HG03159 (cell line): ENCODE data around the gene AXIN1.
"Not testable (repeated sequence)": the region's sequence is repeated elsewhere in the genome, so short reads cannot be mapped to it uniquely, and the experiment has no call there.

Source experiments
- ATAC-seq: cut with Tn5 transposase; IDR thresholded peaks from one replicate; pipeline ENCODE4 v1.9.1; 2021; ENCODE audit warnings: mild to moderate bottlenecking, moderate library complexity; ENCODE audit not compliant: unreplicated experiment

AXIN1 gene

GRCh38 chr16:354971-355461 is 2.5 kb upstream of the AXIN1 start:
- ATAC-seq, result no peak

- no peak for ATAC-seq
Measured at GRCh38 chr16:354291-354881, 1.9 kb upstream of the AXIN1 start.

GRCh38 chr16:353404-354290 is 1.1 kb upstream of the AXIN1 start:
- no peak for ATAC-seq

- ATAC-seq, result peak; percentile 34
Measured at GRCh38 chr16:351804-352520, 561 bp downstream of the AXIN1 start.

GRCh38 chr16:350203-350602 is 2.3 kb downstream of the AXIN1 start:
- ATAC-seq, result no peak

GRCh38 chr16:349211-349610 is 3.3 kb downstream of the AXIN1 start:
- no peak for ATAC-seq

- ATAC-seq, result not testable (repeated sequence)
Measured at GRCh38 chr16:348495-348894, 4.0 kb downstream of the AXIN1 start.

GRCh38 chr16:347203-347602 is 5.3 kb downstream of the AXIN1 start:
- ATAC-seq, result no peak

GRCh38 chr16:346587-346986 is 5.9 kb downstream of the AXIN1 start:
- no peak for ATAC-seq

- no peak for ATAC-seq
Measured at GRCh38 chr16:345772-346171, 6.8 kb downstream of the AXIN1 start.

GRCh38 chr16:342455-343213 is 9.9 kb downstream of the AXIN1 start:
- no peak for ATAC-seq

GRCh38 chr16:341974-342336 is 10.6 kb downstream of the AXIN1 start:
- ATAC-seq, result not testable (repeated sequence)

- not testable (repeated sequence) for ATAC-seq
Measured at GRCh38 chr16:341095-341973, 11.2 kb downstream of the AXIN1 start.

- no peak for ATAC-seq
Measured at GRCh38 chr16:340370-341091, 12.0 kb downstream of the AXIN1 start.

- ATAC-seq, result no peak
Measured at GRCh38 chr16:339680-340079, 12.8 kb downstream of the AXIN1 start.

GRCh38 chr16:337975-338575 is 14.4 kb downstream of the AXIN1 start:
- no peak for ATAC-seq

- ATAC-seq, result no peak
Measured at GRCh38 chr16:337437-337836, 15.1 kb downstream of the AXIN1 start.

- ATAC-seq, result no peak
Measured at GRCh38 chr16:336269-336668, 16.3 kb downstream of the AXIN1 start.
